ENCODE data around the gene PARS2. TPM values are rescaled to one million over a fixed set of nuclear protein-coding genes. Genes with fewer than 3 reads are reported as not detected.

PARS2 gene
- total RNA-seq, 1 donor from 2014 or later, result 0.43 TPM

DNA sequence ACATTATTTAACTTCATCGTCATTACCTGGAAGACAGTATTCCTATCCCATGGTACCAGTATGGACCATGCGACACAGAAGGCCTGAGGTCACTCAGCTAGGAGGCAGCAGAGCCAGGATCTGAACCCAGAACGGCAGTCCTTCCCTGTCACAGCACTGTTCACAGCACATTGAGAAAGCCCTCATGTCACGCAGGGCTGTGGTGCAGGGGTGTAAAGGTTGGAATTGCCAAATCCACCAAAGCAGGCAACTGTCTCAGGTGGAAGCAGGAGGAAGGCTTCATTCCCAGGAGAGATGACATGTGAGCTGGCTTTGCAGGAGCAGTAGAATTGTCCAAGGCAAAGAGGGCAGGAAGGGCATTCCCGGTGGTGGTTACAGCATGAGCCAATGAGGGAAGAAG, 46.7 kb upstream of the PARS2 start:
- Histone ChIP-seq H3K36me3 (no peaks in the 10 kb centered on the region), H3K4me3 (no peak overlapping the region), H3K27ac (no peak overlapping the region), H3K9me3 (no peaks in the 10 kb centered on the region), H3K4me1 (no peaks in the 10 kb centered on the region), H3K27me3 (no peaks in the 10 kb centered on the region)
- intact Hi-C loops (cut with DNase I), result loop anchor here (2.0 kb wide), 1 partner anchor 740 kb away; no protein-coding TSS in a partner anchor
- TF ChIP-seq, protein P1, sequence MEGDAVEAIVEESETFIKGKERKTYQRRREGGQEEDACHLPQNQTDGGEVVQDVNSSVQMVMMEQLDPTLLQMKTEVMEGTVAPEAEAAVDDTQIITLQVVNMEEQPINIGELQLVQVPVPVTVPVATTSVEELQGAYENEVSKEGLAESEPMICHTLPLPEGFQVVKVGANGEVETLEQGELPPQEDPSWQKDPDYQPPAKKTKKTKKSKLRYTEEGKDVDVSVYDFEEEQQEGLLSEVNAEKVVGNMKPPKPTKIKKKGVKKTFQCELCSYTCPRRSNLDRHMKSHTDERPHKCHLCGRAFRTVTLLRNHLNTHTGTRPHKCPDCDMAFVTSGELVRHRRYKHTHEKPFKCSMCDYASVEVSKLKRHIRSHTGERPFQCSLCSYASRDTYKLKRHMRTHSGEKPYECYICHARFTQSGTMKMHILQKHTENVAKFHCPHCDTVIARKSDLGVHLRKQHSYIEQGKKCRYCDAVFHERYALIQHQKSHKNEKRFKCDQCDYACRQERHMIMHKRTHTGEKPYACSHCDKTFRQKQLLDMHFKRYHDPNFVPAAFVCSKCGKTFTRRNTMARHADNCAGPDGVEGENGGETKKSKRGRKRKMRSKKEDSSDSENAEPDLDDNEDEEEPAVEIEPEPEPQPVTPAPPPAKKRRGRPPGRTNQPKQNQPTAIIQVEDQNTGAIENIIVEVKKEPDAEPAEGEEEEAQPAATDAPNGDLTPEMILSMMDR (IDR thresholded peaks at IDR 0.05), result no peak
- DNase-seq (ENCODE audit: low spot score in 2 of 2), result no peak

DNA sequence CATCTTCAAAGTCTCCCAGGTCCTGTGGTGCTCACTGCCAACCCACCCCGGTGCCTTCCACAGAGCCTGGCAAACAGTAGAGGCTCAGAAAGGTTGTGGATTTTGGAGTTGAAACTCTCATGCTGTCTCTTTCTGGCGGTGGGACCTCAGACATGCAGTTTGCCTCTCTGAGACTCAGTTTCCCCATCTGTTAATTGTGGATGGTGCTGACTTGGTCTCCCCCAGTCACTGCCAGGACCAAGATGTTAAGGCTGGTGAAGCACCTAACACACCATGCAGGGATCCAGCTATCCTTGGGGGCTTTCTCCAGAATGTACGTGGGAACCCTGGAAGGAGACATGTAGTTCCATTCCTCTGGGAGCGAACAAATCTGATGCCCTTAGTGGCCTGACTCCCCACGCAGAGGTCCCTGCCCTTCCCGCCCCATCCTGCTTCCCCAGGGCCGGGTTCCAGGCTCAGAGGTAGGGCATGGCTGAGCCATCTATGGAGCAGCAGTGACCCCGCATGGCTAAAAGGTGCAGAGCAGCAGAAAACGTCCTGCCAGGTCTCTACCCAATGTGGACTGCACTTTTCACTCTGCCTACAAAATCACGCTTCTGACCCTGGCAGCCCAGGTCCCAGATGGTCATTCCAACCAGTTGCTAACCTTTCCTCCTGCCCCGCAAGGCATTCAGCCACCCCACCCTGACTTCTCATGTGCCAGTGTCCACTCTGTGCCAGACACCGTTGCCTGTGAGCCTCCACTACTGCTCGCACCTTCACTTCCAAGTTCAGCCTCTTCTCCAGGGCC, 46.0 kb upstream of the PARS2 start:
- Histone ChIP-seq H3K27ac (no peak overlapping the region), H3K4me3 (no peak overlapping the region), H3K36me3 (no peaks in the 10 kb centered on the region), H3K4me1 (no peaks in the 10 kb centered on the region), H3K9me3 (no peaks in the 10 kb centered on the region), H3K27me3 (no peaks in the 10 kb centered on the region)
- TF ChIP-seq, protein P1 (IDR thresholded peaks at IDR 0.05), result peak; percentile 61 to 89 (median 79)
- intact Hi-C loops (cut with DNase I), result loop anchor here (2.0 kb wide), 1 partner anchor 740 kb away; no protein-coding TSS in a partner anchor
- DNase-seq (ENCODE audit: low spot score in 2 of 2), result peak in 1 of 2 donors; percentile 69

DNA sequence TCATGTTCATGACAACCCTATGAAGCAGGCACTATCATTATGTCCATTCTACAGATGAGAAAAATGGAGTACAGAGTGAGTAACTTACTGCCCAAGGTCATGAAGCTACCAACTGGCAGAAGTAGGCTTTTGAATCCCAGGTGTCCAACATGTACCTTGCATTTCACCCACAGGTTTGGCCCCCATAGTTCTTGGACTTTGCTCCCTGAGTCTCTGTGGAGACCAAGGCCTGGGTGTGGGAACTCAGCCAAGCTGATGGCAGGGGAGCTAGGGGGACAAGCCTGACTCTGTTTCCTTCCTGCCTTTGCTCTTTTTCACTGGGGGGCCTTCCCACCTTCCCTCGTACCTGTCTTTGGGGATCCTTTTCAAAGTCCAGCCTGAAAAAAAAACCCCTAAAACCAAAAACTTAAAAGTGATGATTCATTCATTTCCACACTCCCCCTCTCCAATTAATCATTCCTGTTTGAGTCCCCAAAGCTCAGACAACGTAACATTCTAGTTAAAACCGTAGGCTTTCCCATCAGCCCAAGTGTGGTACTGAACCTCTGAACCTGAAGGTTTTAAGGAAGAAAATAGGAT, 45.3 kb upstream of the PARS2 start:
- Histone ChIP-seq H3K27ac (no peak overlapping the region), H3K9me3 (no peaks in the 10 kb centered on the region), H3K4me3 (no peak overlapping the region), H3K36me3 (no peaks in the 10 kb centered on the region), H3K4me1 (no peaks in the 10 kb centered on the region), H3K27me3 (no peaks in the 10 kb centered on the region)
- intact Hi-C loops (cut with DNase I), result loop anchor here (2.0 kb wide), 1 partner anchor 739 kb away; no protein-coding TSS in a partner anchor
- DNase-seq (ENCODE audit: low spot score in 2 of 2), result peak in 1 of 2 donors; percentile 33
- TF ChIP-seq, protein P1 (IDR thresholded peaks at IDR 0.05), result no peak

DNA sequence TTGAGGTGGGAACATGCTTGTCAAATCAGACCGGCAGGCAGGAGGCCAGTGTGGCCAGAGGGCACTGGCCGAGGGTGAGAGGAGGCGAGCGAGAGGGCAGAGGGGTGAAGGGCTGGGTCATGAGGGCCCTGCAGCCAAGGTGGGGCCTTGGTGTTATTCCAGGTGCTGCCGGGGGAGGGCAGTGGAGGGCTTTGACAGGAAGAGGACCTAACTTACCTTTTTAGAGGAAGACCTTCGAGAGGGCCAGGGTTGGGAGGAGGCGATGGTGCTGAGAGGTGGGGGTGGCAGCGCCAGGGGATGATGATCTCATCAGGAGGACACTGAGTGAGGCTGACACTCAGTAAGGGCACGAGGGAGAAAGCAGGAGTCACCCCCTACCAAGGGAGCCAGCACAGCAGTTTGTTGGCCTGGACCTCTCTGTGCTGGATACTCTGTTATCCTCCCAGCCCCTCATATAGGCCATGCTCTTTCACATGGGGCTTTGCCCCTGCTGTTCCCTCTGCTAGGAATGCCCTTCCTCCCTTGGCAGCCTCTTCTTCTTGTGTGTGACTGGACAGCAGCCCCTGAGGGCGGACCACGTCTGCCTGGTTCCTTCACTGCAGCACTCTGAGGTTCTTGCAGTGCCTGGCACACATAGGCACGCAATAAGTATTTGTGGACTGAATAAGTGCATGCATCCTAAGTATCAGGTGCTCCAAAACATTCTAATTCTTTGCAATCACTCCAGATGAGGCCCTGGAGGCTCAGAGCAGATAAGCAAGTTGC, 44.3 kb upstream of the PARS2 start:
- TF ChIP-seq, protein P1 (IDR thresholded peaks at IDR 0.05), result no peak
- DNase-seq (ENCODE audit: low spot score in 2 of 2), result peak in 1 of 2 donors; percentile 50
- intact Hi-C loops (cut with DNase I), result no loop called here
- Histone ChIP-seq H3K9me3 (no peaks in the 10 kb centered on the region), H3K36me3 (no peaks in the 10 kb centered on the region), H3K4me3 (no peak overlapping the region), H3K27me3 (no peaks in the 10 kb centered on the region), H3K27ac (no peak overlapping the region), H3K4me1 (peaks cover 6% of the 10 kb centered on the region in 2 donors)

DNA sequence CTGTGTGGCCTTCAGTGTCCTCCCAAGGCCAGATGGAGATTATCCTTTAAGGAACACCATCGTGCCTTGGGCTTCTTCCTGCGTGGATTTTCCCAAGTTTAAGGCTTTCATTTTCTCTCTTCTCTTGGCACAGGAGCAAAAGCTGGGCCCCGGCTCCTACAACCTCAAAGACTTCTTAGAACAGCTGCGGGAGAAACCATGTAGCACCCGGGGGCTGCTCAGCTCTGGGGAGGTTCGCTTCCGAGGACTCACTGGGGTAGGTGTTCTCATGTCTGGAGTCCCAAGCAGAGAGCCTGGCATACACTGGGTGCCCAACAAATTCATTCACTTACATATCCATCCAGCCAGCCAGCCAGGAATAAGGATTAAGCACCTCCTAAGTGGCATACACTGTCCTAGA, 43.4 kb upstream of the PARS2 start:
- DNase-seq (ENCODE audit: low spot score in 2 of 2), result peak in 1 of 2 donors; percentile 38
- no peak overlapping the region for H3K4me3 ChIP-seq
- H3K36me3 ChIP-seq, result no peaks in the 10 kb centered on the region
- no peak overlapping the region for H3K27ac ChIP-seq
- intact Hi-C loops (cut with DNase I), result no loop called here
- TF ChIP-seq, protein P1 (IDR thresholded peaks at IDR 0.05), result no peak
- H3K27me3 ChIP-seq, result no peaks in the 10 kb centered on the region
- no peaks in the 10 kb centered on the region for H3K9me3 ChIP-seq
- peaks cover 6% of the 10 kb centered on the region in 2 donors for H3K4me1 ChIP-seq
